ENCODE measurements around the gene MMP1. TPM values are rescaled to one million over a fixed set of nuclear protein-coding genes. Genes with fewer than 3 reads are reported as not detected.

MMP1 gene
- total RNA-seq, 2 experiments from 2014 or later, result not detected

Other genes starting within 250 kb of the MMP1 start
- not detected for gene MMP20, start 172.8 kb downstream of the MMP1 start, total RNA-seq
- not detected for gene MMP27, start 92.4 kb downstream of the MMP1 start, total RNA-seq
- not detected for gene MMP8, start 73.2 kb downstream of the MMP1 start, total RNA-seq
- not detected for gene MMP10, start 17.5 kb downstream of the MMP1 start, total RNA-seq
- gene MMP3, start 45.4 kb upstream of the MMP1 start, total RNA-seq, result not detected
- not detected for gene MMP12, start 76.8 kb upstream of the MMP1 start, total RNA-seq
- gene MMP13, start 157.6 kb upstream of the MMP1 start, total RNA-seq, result not detected

All from activated CD4-positive, alpha-beta T cell treated with anti-CD3 and anti-CD28 coated beads, Interleukin-2, amount 10 ng/mL, durations not matched to agents 7 days and 5 days (primary cell).